MM.1S (cell line): ENCODE results near the gene IL1R2.

Source experiments
- DNase-seq: peaks from one replicate; pipeline ENCODE4 v3.0.0-alpha.2; 2015
- H2AFZ ChIP-seq: fragments of 300-600 bp; sonication (generic); 2 replicates; pipeline ENCODE4 v1.6.0; 2016; ENCODE audit warnings: antibody characterized with exemption, low read length
- H3F3A ChIP-seq: fragments of 300-600 bp; sonication (generic); 2 replicates; pipeline ENCODE4 v1.6.1; 2016; ENCODE audit warnings: mild to moderate bottlenecking, antibody characterized with exemption, low read length, moderate library complexity, mixed read lengths; ENCODE audit not compliant: insufficient read depth
- H3K27ac ChIP-seq: fragments of 300-600 bp; sonication (generic); 2 replicates; pipeline ENCODE4 v1.5.1; 2016; ENCODE audit warnings: mild to moderate bottlenecking, low read length
- H3K27me3 ChIP-seq: fragments of 300-600 bp; sonication (generic); replicated peaks from 2 replicates; pipeline ENCODE4 v1.6.0; 2016; ENCODE audit warnings: low read length; ENCODE audit not compliant: insufficient read depth
- H3K36me3 ChIP-seq: fragments of 300-600 bp; sonication (generic); replicated peaks from 2 replicates; pipeline ENCODE4 v1.6.1; 2016; ENCODE audit warnings: mild to moderate bottlenecking, low read length, mixed read lengths; ENCODE audit not compliant: insufficient read depth
- H3K4me1 ChIP-seq: fragments of 300-600 bp; sonication (generic); 2 replicates; pipeline ENCODE4 v1.6.1; 2016; ENCODE audit warnings: low read length, mixed read lengths
- H3K4me2 ChIP-seq: fragments of 300-600 bp; sonication (generic); 2 replicates; pipeline ENCODE4 v1.6.0; 2016; ENCODE audit warnings: low read depth, low read length
- H3K4me3 ChIP-seq: fragments of 300-600 bp; sonication (generic); 2 replicates; pipeline ENCODE4 v1.5.1; 2016; ENCODE audit warnings: low read length, mixed read lengths
- H3K79me2 ChIP-seq: fragments of 300-600 bp; sonication (generic); 2 replicates; pipeline ENCODE4 v1.6.1; 2016; ENCODE audit warnings: mixed run types, low read length, mixed read lengths
- H3K9ac ChIP-seq: fragments of 300-600 bp; sonication (generic); 2 replicates; pipeline ENCODE4 v1.6.1; 2016; ENCODE audit warnings: low read length, mixed read lengths
- H3K9me2 ChIP-seq: fragments of 300-600 bp; sonication (generic); replicated peaks from 2 replicates; pipeline ENCODE4 v1.6.1; 2016; ENCODE audit warnings: mild to moderate bottlenecking, low read length, mixed read lengths; ENCODE audit not compliant: insufficient read depth
- H3K9me3 ChIP-seq: fragments of 300-600 bp; sonication (generic); replicated peaks from 2 replicates; pipeline ENCODE4 v1.6.1; 2016; ENCODE audit warnings: mild to moderate bottlenecking, low read length, mixed read lengths; ENCODE audit not compliant: insufficient read depth
- H4K20me1 ChIP-seq: fragments of 300-600 bp; sonication (generic); 2 replicates; pipeline ENCODE4 v1.6.1; 2016; ENCODE audit warnings: mild to moderate bottlenecking, low read length, moderate library complexity, mixed read lengths; ENCODE audit not compliant: insufficient read depth
- CTCF ChIP-seq: fragments of 300-600 bp; sonication (generic); IDR thresholded peaks from 2 replicates; pipeline ENCODE4 v1.5.1; 2016; ENCODE audit warnings: antibody characterized with exemption, low read length, mixed read lengths
- EZH2 ChIP-seq: fragments of 300-600 bp; sonication (generic); optimal IDR thresholded peaks from 2 replicates; pipeline ENCODE3; 2017; ENCODE audit warnings: low read depth, mild to moderate bottlenecking, antibody characterized with exemption, low read length, mixed read lengths
- EZH2phosphoT487 ChIP-seq: fragments of 300-600 bp; sonication (generic); IDR thresholded peaks from 2 replicates; pipeline ENCODE4 v1.6.1; 2018; ENCODE audit warnings: antibody characterized with exemption, low read length

The IL1R2 gene

GRCh38 chr2:101958061-101958460 is 33.7 kb upstream of the IL1R2 start:
- Histone ChIP-seq H3K9me2 (no peaks in the 10 kb centered on the region), H3K4me3 (no peak overlapping the region), H3K4me2 (no peak overlapping the region), H3F3A (no peaks in the 10 kb centered on the region), H2AFZ (no peak overlapping the region), H3K27ac (no peak overlapping the region), H3K36me3 (no peaks in the 10 kb centered on the region), H3K9ac (no peak overlapping the region), H3K9me3 (no peaks in the 10 kb centered on the region), H3K79me2 (no peaks in the 10 kb centered on the region), H4K20me1 (no peaks in the 10 kb centered on the region), H3K4me1 (no peaks in the 10 kb centered on the region), H3K27me3 (no peaks in the 10 kb centered on the region)
- TF ChIP-seq EZH2 = no peak
- no peak for TF ChIP-seq CTCF
- TF ChIP-seq EZH2phosphoT487 = no peak
- no peak for DNase-seq

- Histone ChIP-seq H3K4me2 (no peak overlapping the region), H3K9me2 (no peaks in the 10 kb centered on the region), H3K27ac (no peak overlapping the region), H3K9me3 (no peaks in the 10 kb centered on the region), H3K27me3 (no peaks in the 10 kb centered on the region), H3K79me2 (no peaks in the 10 kb centered on the region), H3K36me3 (no peaks in the 10 kb centered on the region), H3K4me1 (no peaks in the 10 kb centered on the region), H3K4me3 (no peak overlapping the region), H4K20me1 (no peaks in the 10 kb centered on the region), H2AFZ (no peak overlapping the region), H3K9ac (no peak overlapping the region), H3F3A (no peaks in the 10 kb centered on the region)
- no peak for TF ChIP-seq CTCF
- no peak for TF ChIP-seq EZH2
- no peak for TF ChIP-seq EZH2phosphoT487
- DNase-seq = no peak
These were observed 30.9 kb upstream of the IL1R2 start for GRCh38 chr2:101960819-101961337.

- Histone ChIP-seq H3K79me2 (no peaks in the 10 kb centered on the region), H3K27me3 (no peaks in the 10 kb centered on the region), H3K27ac (no peak overlapping the region), H3K9ac (no peak overlapping the region), H3F3A (no peaks in the 10 kb centered on the region), H3K4me2 (no peak overlapping the region), H3K9me3 (no peaks in the 10 kb centered on the region), H3K4me3 (no peak overlapping the region), H3K4me1 (no peaks in the 10 kb centered on the region), H4K20me1 (no peaks in the 10 kb centered on the region), H2AFZ (no peak overlapping the region), H3K36me3 (no peaks in the 10 kb centered on the region), H3K9me2 (no peaks in the 10 kb centered on the region)
- no peak for DNase-seq
- TF ChIP-seq EZH2 (no peak), EZH2phosphoT487 (no peak), CTCF (no peak)
These were observed 30.2 kb upstream of the IL1R2 start for GRCh38 chr2:101961338-101962191.
